Measurements from ENCODE around the gene FAM151B.
A peak's percentile ranks its signal among the peaks of the same experiment; 100 is the strongest.
"Not testable (repeated sequence)": the region's sequence is repeated elsewhere in the genome, so short reads cannot be mapped to it uniquely, and the experiment has no call there.

FAM151B gene, protein sequence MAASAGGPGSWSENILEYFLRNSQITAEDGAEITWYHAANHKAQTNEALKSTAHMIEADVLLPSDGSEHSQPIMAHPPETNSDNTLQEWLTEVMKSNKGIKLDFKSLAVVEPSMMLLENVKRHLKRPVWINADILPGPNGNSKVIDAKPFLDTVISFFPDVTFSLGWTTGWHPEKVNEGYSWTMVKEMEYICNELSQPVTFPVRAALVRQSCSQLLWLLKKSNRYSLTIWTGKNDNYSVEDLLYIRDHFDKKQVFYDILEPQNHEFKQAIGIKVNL

DNA sequence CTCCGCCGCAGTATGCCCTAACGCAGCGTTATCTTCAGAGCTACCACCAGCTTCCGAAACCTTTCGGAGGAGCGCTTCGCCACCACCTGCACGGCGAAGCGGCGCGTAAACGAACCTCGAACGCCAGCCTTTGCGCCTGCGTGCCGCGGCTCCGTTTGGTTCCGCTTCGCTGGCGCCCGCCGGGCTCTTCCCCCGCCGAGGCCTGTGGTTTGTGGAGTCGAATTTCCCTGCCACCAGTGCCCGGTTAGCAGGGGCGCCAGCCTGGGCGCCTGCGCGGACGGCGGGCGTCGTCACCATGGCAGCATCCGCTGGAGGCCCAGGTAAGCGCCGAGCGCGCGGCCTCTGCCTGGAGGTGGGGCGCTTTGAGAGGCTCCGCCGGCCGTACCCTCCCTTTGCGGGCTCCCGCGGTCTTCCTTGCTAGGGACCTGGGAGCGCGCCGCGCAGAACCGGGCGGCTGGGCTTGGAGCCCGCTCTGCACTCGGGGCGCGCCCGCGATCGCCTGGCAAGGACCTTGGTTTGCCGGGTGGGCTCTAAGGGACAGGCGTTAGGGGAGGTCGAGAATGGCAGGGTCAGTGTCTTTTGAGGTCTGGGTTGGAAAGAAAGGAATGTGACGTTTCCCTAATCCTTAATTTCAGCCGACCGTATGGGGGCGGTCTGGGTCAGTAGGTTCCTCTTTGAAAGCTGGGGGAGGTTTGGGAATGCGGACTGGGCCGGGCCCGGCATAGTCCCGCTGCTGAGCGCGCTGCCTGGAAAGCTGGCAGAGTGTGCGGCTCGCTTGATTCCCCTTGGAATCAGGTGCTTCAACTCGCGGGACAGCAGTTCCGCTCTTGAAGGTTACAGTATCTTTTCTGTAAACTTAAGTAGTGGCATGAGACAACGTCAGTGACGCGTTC is at the start of gene FAM151B:
Gene FAM151B, plus strand, starts transcription at position 272 of the 893 bp plus-strand sequence. Its CDS starts 24 bp downstream, at position 296.
- DNase-seq, result peak; percentile 90

DNA sequence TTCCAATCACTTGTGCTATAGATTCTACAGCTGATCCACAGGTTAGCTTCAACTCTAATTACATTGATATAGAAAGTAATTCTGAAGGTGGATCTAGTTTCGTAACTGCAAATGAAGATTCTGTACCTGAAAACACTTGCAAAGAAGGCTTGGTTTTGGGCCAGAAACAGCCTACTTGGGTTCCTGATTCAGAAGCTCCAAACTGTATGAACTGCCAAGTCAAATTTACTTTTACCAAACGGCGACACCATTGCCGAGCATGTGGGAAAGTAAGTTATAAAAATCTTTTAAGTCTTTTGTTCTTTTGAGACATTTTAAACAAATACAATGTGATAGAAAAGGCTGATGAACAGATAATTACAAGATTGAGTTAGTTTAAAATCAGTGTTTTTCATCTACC is 49.2 kb upstream of the FAM151B start:
- DNase-seq, result no peak

DNA sequence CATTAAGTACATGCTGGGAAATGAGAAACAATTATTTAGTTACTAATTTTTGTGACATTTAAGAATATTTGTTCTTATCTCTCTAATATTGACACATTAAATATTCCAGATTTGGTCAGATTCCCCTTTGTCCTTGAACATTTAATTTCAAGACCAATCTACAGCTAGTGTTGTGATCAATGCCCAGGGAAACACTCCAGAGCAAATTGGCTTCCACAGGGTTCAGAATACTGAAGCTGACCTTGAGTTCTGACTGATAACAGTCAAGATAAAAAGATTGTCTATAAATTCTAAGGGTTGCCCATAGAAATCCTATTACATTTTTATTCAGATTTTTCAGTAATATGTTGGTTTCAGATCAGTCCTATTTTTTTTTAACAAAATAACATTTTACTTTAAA is 48.7 kb upstream of the FAM151B start:
- DNase-seq, result no peak

DNA sequence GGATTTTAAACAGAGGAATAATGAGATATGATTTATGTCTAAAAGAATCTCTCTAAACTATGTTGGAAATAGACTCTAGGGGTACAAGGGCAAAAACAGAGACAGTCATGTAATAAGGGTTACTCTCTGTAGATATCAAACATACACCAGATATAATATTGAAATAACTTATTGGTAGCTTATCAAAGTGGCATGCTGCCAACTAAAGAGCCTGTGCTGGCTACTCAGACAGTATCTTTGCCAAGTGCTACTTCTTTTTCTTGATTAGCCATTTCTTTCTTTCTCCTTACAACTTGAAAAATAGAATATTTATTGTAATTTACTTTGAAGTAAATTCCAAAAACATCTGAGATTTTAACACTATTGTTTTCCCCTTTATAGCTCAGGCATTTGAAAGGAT is 45.2 kb upstream of the FAM151B start:
- no peak for DNase-seq

DNA sequence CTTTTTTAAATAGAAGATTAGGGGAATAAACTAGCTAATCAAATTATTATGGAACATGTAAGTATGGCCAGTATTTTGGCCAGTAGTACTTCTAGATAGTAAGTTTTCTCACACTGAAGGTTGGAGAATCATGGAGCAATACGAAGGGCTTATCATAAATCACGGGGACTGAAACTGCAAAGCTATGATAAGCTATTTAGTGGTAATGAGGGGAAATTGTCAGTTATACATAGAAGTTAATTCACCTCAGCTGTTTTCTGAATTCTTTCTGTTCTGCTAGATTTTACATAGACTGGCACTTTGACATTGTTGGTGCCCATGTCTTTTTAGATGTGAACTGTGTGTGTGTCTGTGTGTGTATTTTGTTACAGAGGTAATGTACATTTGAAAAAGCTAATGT is 34.5 kb upstream of the FAM151B start:
- no peak for DNase-seq

DNA sequence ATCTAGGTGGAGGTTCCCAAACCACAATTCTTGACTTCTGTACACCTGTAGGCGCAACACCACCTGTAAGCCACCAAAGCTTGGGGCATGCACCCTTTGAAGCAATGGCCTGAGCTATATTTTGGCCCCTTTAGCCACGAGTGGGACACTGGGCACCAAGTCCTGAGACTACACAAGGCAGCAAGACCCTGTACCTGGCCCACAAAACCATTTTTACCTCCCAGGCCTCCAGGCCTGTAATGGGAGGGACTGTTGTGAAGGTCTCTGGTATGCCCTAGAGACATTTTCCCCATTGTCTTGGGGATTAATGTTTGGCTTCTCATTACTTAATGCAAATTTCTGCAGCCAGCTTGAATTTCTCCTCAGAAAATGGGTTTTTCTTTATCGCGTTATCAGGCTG is 24.6 kb upstream of the FAM151B start:
- DNase-seq, result no peak

DNA sequence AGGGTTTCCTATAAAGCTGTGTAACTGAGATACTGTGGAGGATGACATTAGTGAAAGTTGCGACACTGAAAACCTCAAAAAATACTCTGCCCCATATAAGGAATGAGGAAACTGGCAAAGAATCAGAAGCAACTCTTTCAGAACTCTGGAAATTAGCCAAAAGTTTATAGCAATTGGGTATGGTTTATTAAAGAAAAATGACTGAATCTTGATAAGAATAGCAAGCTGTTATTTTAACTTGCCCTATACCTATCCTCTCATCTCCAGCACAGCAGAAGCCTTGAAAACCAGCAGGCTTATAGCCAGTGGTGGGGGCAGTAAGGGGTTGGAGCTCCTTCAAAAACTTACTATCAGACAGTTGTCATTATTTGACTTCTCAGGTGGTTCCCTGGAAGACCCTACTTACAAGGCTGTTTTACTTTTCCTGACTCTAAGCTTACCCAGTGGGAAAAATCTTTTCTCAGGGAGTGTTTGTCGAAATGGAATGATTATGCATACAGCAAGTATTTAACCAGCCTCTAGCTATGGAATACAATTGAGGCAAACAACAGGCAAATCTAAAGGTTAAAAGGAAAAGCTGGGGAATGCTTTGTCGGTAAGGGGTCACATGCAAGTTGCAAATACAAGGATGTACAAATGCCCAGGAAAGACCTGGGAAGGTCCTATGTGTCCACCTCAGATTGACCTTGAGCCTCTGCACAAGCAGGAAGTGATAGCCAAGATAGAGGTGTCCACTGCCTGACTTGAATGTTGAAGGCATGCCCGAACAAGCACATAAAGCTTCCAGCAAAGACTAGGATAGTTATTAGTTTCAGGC is 21.0 kb upstream of the FAM151B start:
- no peak for DNase-seq

DNA sequence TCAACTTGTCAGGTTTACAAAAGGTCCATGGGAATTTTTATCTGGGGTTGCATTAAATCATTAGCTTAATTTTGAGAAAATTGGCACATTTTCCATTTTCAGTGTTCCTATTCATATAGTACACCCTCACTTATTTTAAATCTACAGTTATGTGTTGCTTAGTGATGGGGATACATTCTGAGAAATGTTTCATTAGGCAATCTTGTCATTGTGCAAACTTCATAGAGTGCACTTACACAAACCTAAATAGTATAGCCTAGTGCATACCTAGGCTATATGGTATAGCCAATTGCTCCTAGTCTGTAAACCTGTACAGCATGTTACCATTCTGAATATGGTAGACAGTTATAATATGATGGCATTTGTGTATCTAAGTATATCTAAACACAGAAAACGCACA is 19.8 kb upstream of the FAM151B start:
- DNase-seq, result no peak

DNA sequence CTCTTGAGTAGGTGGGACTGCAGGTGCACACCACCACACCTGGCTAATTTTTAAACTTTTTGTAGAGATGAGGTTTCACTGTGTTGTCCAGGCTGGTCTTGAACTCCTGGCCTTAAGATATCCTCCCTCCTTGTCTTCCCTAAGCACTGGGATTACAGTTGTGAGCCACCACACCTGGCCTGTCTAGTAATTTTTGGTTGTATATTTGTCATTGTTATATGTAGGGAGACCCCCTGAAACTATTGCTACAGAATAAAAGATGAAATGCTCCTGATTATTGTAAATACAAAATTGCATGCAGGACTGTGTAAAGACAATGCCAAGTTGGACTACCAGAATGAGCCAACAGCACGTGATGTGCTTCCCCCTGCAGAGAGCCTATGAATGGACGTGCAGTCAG is 17.3 kb upstream of the FAM151B start:
- not testable (repeated sequence) for DNase-seq

DNA sequence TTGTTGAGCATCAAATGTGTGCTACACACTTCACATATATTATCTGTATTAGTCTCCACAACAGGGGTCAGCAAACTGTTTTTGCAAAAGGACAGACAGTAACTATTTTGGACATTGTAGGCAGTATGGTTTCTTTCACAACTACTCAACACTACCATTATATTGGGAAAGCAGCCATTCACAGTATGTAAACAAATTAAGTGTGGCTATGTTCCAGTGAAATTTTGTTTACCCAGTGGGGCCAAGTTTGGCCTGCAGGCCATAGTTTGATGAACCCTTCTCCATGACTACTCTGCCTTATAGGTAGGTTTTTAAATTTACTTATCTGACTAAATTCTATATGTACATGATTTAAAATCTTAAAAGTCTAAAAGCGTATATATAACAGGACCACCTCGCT is 13.0 kb upstream of the FAM151B start:
- no peak for DNase-seq

DNA sequence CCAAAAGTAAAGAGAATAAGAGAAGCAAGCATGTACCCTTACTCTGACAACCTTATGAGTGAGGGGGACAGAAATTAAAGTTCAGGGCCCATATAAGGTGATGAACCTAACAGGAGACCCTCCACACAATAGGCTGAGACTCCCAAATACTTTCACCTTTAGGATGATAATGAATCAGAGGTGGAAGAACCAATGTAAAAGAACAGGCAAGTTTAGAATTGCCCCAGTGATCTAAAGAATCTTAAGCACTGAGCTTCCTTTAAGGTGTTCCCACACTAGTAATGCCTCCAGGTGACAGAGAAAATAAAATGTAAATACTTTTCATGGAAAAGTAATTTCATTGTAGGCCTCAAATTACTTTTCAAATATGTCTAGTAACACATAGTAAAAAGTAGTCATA is 8.2 kb upstream of the FAM151B start:
- no peak for DNase-seq

DNA sequence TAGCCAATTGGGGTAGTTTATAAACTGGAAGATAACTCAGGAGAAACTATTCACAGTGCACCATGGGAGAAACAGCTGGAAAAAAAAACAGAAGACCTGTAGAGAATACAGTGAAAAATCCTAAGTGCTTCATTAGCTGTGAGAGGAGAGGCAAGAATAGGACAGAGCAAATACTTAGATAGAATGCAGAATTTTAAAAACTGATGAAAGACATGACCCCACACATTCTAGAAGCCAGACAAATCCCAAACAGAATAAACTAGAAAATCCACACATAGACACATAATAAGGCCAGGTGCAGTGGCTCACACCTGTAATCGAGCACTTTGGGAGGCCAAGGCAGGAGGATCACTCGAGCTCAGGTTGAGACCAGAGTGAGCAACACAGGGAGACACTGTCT is 7.5 kb upstream of the FAM151B start:
- DNase-seq, result no peak

DNA sequence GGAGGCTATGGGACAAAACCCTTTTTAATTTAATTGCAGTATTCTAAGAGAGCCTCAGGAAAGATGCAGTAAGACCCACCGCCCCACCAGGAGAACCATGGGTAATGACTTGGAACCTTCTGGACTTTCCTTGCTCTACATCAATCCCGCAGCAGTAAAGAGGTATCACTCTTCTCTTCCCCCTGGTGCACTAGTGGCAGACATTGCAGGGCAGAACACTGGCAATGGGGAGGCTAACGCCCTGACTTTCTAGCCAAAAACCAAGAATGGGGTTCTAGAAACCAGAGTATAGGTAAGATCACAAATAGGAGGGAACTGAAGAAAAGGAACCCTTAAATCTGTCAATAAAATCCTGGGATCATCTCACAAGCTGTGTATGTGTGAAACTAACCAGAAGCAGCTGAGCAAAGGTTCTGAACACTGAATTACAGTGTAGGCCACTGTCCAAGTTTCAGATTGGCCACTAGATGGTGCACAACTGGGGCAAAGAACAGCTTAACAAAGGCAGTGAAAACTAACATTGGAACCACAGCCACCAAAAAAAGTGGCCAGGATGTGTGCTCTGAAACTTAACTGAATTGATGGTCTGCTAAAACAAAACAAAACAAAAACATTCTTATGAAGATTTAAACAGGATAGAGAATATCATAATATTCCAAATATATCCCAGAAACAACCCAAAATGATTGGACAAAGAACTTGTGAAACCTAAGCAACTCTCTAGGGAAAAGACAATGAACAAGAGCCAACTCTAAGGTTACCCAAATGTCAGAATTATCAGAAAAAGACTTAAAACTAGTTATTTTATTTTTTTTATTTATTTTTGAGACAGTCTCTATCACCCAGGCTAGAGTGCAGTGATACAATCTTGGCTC is 6.6 kb upstream of the FAM151B start:
- peak; percentile 0 for DNase-seq

DNA sequence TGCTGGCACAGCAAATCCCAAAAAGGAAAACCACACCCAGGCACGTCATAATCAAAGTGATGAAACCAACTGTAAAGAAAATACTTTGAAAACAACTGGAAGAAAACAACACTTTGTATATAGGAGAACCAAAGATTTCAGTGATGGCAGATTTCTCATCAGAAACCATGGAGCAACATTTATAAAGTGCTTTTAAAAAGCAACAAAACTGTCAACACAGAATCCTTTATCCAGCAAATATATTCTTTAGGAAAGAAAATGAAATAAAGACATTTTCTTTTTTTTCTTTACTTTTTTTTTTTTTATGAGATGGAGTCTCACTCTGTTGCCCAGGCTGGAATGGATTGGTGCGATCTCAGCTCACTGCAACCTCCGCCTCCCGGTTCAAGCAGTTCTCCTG is 5.3 kb upstream of the FAM151B start:
- DNase-seq, result no peak

DNA sequence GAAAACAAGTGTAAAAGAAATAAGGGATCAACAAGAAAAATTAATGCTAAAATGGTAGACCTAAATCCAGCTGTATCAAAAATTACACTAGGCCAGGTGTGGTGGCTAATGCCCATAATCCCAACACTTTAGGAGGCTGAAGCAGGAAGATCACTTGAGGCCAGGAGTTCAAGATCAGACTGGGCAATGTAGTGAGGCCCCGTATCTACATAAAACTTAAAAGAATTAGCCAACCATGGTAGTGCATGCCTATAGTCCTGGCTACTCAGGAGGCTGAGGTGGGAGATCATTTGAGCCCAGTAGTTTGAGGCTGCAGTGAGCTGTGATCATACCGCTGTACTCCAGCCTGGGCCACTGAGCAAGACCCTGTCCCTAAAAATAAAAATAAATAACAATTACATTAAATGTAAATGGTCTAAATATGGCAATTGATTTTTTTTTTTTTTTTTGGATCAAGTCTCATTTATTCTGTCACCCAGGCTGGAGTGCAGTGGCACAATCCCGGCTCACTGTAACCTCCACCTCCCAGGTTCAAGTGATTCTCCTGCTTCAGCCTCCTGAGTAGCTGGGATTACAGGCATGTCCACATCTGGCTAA is 4.2 kb upstream of the FAM151B start:
- DNase-seq, result no peak

DNA sequence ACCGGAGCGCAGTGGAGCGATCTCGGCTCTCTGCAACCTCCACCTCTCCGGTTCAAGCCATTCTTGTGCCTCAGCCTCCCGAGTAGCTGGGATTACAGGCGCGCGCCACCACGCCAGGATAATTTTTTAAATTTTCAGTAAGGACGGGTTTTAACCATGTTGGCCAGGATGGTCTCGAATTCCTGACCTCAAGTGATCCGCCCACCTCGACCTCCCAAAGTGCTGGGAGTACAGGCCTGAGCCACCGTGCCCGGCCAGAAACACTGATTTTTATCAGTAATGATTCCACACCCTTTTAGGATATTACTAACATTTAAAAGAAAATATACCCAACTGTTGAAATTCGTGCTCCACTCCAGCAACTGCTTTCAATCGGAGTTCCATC is 464 bp upstream of the FAM151B start:
- DNase-seq, result no peak

DNA sequence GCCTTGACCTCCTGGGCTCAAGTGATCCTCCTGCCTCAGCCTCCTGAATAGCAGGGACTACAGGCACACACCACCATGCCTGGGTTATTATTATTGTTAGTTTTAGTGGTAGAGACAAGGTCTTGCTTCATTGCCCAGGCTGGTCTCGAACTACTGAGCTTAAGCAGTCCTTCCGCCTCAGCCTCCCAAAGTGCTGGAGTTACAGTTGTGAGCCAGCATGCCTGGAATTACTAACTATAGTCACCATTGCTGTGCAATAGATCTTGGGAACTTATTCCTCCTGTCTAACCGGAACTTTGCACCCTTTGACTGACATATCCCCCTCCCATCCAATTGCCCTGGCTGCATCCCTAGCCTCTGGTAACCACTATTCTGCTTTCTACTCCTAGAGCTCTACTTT is 3.4 kb downstream of the FAM151B start:
- DNase-seq, result no peak

DNA sequence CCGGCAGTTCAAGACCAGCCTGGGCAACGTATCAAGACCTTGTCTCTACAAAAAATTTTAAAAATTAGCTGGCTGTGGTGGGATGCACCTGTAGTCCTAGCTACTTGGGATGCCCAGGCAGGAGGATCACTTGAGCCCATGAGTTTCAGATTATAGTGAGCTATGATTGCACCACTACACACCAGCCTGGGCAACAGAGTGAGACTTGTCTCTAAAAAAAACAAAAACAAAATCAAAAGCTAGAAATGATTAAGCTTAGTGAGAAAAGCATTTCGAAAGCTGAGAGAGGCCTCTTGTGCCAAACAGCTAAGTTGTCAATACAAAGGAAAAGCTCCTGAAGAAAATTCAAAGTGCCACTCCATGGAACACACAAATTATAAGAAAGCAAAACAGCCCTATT is 4.8 kb downstream of the FAM151B start:
- no peak for DNase-seq

DNA sequence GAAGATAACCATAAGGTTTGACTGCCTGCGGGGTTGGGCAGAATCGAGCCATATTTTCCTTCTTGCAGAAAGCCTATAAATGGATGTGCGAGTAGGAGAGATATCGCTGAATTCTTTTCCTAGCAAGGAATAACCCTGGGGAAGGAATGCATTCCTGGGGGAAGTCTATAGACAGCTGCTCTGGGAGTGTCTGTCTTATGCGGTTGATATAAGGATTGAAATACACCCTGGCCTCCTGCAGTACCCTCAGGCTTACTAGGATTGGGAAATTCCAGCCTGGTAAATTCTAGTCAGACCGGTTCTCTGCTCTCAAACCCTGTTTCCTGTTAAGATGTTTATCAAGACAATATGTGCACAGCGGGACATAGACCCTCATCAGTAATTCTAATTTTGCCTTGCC is 5.5 kb downstream of the FAM151B start:
- DNase-seq, result not testable (repeated sequence)

DNA sequence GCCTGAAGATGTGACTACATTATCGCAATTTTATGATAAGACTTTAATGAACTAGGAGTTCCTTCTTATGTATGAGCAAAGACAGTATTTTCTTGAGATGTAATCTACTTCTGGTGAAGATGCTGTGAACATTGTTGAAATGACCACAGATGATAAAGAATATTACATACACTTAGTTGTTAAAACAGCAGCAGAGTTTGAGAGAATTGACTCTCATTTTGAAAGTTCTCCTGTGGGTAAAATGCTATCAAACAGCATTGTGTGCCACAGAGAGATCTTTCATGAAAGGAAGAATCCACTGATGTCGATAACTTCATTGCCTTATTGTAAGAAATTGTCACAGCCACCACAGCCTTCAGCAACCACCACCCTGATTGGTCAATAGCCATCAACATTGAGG is 8.0 kb downstream of the FAM151B start:
- no peak for DNase-seq

DNA sequence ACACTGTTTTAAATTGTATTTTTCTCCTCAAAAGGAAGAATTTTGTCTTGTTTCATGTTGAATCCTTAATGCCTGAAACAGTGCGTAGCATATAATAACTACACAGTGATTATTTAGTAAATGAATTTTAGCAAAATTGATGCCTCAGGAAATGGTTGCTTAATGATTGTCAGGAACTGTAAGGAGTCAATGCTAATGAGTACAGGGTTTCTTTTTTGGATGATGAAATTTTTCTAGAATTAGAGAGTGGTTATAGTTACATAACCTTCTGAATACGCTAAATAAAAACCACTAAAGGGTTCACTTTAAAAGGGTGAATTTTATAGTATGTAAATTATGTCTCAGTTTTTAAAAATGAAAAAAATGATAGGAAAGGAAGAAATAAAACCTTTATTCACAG is 14.9 kb downstream of the FAM151B start:
- no peak for DNase-seq

DNA sequence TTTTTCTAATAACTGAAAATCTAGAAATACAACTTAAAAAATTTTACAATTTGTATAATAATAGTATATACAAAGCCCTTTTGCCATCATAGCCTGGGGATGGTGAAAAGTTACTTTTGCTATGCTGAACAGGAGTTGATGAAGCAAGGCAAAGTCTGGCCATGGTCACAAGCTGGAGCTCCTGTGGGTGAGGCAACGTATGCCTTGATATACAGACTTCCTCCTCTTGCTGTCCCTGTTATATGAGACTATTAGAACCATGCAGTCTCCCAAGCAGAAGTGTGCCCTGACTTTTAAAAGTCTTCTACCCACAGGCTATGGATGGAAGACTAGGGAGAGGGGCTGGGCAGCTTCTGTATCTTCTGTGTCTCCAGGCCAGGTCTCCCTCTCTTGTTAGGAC is 15.7 kb downstream of the FAM151B start:
- no peak for DNase-seq
